T47D (cell line): ENCODE data around the gene NOTCH4.
"Not testable (repeated sequence)": the region's sequence is repeated elsewhere in the genome, so short reads cannot be mapped to it uniquely, and the experiment has no call there.

Experiments used
- DNase-seq, 2 experiments: peaks; one replicate each; pipeline versions ENCODE4 v3.0.0 to v3.0.0-alpha.2; 2011 to 2012; ENCODE audit warnings: low read depth in 1 of 2, low spot score in 1 of 2
- JUND ChIP-seq: IDR thresholded peaks from 2 replicates; pipeline ENCODE4 v1.6.1; 2012; ENCODE audit warnings: low read depth
- in situ Hi-C: cut with HindIII; loops from 2 replicates; pipeline ENCODE4 v1.10.0; 2016; ENCODE audit warnings: low sequenced_read_pairs, low pct_unique_long_range_greater_than_20kb

The NOTCH4 gene

GRCh38 chr6:32195902-32196681 lies 27.8 kb downstream of the NOTCH4 start:
- peak; percentile 39 to 62 for DNase-seq
- no peak for TF ChIP-seq JUND
- in situ Hi-C loops = no loop called here

GRCh38 chr6:32195652-32195901 lies 28.3 kb downstream of the NOTCH4 start:
- peak; percentile 88 to 100 for DNase-seq
- in situ Hi-C loops = no loop called here
- no peak for TF ChIP-seq JUND

GRCh38 chr6:32194825-32195651 lies 28.8 kb downstream of the NOTCH4 start:
- DNase-seq = peak in 1 of 2 experiments; percentile 80
- in situ Hi-C loops = no loop called here
- no peak for TF ChIP-seq JUND

- in situ Hi-C loops = no loop called here
- no peak for TF ChIP-seq JUND
- DNase-seq = no peak
These were observed 29.5 kb downstream of the NOTCH4 start for GRCh38 chr6:32194388-32194787.

GRCh38 chr6:32193096-32193495 lies 30.8 kb downstream of the NOTCH4 start:
- in situ Hi-C loops, DNase-seq: not testable (repeated sequence)

GRCh38 chr6:32192608-32193039 lies 31.2 kb downstream of the NOTCH4 start, which contains the start of gene GPSM3:
Gene GPSM3 (minus strand): TSS chr6:32192643. CDS start chr6:32192513, 130 bp downstream.
- no peak for DNase-seq
- in situ Hi-C loops = no loop called here
- TF ChIP-seq JUND = no peak

GRCh38 chr6:32191696-32192607 lies 31.9 kb downstream of the NOTCH4 start:
- TF ChIP-seq JUND = no peak

GRCh38 chr6:32190911-32191677 lies 32.8 kb downstream of the NOTCH4 start:
- in situ Hi-C loops = no loop called here
- no peak for TF ChIP-seq JUND
- no peak for DNase-seq

More at GRCh38 chr6:32191696-32192607, 31.9 kb downstream of the NOTCH4 start:
- no peak for DNase-seq
- in situ Hi-C loops = no loop called here

- in situ Hi-C loops = no loop called here
- TF ChIP-seq JUND = no peak
- peak; percentile 62 to 93 for DNase-seq
These were observed 33.6 kb downstream of the NOTCH4 start, which contains the start of gene PBX2 for GRCh38 chr6:32190054-32190851. Gene PBX2 (minus strand): TSS chr6:32190202. CDS start chr6:32189915, 287 bp downstream.

- no peak for TF ChIP-seq JUND
- in situ Hi-C loops = no loop called here
- DNase-seq = no peak
These were observed 34.2 kb downstream of the NOTCH4 start for GRCh38 chr6:32189742-32190053.

- DNase-seq = no peak
- in situ Hi-C loops = no loop called here
- TF ChIP-seq JUND = no peak
These were observed 34.7 kb downstream of the NOTCH4 start for GRCh38 chr6:32189069-32189741.
